ENCODE data around the gene SEMA5A. TPM values are rescaled to one million over a fixed set of nuclear protein-coding genes. Genes with fewer than 3 reads are reported as not detected.

The SEMA5A gene
- total and polyA plus RNA-seq, 2 of the 8 experiments (the other 6 are each of a cell fraction or from before 2014, with no cell fraction given) = 5.3 to 8.9 TPM

DNA sequence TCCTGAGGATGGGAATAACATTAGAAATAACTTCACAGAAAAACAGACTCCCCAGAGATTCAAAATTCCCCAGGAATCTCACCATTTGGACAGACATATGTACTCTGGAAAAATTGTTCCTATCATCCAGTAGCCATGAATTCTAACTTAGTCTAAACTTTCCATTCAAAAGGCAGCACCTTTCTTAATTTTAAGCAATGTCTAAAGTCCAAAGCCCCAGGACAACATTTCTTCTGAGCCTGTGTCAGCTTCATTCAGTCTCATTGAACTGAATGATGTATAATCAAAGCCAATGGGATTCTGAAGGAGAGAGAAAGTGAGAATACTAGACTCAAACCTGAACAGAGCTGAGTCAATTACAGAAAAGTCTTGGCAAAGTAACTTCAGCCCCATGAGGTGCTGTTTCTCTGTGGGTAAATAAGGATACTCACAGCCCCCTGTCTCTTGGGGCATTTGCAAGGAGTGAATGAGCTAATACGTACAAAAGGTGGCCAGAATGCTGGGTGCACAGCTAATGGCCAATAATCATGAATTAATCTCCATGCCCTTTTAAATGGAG lies 140.6 kb downstream of the SEMA5A start (continued):
- no peak for TF ChIP-seq SP2 (IDR thresholded peaks at IDR 0.05; ENCODE audit: low read length)

Measured in H1 (cell line).